Stimulated activated CD8-positive, alpha-beta memory T cell treated with anti-CD3 and anti-CD28 coated beads, Interleukin-12 subunit alpha, Interleukin-12 subunit beta, amount 100 ng/mL, for 24 hours (primary cell): ENCODE data around the gene CD58.

Source experiments
- DNase-seq: peaks from one replicate; pipeline ENCODE4 v3.0.0-alpha.2; 2020; ENCODE audit errors: extremely low read depth

The CD58 gene

DNA sequence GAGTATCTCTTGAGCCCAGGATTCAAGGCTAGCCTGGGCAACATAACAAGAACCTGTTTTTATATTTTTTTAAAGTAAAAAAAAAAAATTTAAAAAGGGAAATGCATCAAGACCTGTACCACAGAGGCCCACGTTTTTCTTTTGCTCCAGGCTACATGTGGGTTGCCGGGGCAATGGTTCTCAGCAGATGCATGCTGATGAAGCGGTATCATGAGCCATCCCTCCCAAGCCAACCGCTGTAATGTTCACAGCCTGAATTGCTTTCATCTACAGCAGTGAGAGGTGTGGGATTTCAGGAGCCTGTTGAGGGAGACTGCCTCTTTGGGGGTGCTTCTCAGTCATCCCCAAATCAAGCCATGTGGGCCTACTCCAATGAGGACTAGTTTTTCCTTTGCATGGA lies 60.5 kb downstream of the CD58 start:
- DNase-seq = no peak

DNA sequence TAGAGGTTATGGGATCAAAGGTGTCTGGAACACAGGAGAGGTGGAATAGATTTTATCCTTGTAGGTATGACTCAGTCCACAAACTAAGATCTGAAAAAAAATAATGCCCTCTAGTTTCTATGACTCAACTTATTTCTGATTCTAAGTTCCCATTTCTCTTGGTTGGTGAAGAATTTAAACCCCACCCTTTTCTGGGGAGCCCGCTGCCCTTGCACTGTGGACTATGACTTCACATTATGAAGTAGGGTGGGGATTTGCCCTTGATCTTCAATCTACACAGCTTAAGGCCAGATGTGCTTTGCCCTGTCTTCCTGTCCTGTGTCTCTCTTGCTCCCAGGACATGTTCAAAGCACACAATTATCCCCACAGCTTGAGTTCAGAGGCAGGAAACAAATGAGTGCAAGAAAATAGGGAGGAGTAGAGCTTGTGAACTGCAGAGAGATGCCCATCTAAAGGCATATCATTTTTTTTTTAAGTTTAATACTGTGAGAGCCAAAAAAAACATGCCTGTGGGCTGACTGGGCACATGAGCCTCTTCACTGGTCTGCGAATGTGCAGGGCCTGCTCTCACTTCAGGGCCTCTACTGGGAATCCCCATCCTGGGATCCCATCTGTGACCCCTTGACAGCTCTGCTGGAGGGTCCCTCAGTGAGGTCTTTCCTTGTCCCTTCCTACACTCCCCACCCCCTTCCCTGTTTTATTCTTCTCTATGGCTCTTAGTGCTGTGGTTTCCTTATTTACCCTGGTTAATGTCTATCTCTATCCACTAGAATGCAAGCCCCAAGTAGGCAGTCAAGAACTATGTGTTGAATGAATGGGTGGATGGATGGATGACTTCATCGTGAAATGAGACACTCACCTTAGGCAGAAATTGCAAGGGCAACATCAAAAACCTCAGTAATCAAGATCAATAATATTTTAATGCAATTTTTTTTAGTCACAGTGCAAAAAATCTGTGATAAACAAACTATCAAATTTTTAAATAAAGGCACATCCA lies 61.5 kb downstream of the CD58 start:
- no peak for DNase-seq

GRCh38 chr1:116508085-116508983 lies 62.5 kb downstream of the CD58 start:
- DNase-seq = no peak

DNA sequence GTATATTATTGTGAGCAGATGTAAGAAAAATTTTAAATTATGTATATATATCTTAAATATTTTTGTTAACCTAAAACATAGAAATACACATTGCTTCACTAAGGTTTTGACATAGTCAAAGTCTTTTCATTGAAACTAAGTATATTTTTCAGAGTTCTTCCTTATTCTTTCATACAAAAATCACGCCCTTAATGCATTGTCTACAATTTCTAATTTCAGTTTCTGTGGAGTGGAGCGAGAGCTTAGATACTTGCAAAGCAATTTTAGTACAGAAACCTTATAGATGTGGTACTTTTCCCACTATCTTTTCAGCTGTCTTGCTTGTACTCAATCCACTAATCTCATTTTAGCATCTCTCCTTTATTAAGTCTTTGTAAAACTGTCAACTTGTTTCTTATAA lies 63.2 kb downstream of the CD58 start:
- no peak for DNase-seq

DNA sequence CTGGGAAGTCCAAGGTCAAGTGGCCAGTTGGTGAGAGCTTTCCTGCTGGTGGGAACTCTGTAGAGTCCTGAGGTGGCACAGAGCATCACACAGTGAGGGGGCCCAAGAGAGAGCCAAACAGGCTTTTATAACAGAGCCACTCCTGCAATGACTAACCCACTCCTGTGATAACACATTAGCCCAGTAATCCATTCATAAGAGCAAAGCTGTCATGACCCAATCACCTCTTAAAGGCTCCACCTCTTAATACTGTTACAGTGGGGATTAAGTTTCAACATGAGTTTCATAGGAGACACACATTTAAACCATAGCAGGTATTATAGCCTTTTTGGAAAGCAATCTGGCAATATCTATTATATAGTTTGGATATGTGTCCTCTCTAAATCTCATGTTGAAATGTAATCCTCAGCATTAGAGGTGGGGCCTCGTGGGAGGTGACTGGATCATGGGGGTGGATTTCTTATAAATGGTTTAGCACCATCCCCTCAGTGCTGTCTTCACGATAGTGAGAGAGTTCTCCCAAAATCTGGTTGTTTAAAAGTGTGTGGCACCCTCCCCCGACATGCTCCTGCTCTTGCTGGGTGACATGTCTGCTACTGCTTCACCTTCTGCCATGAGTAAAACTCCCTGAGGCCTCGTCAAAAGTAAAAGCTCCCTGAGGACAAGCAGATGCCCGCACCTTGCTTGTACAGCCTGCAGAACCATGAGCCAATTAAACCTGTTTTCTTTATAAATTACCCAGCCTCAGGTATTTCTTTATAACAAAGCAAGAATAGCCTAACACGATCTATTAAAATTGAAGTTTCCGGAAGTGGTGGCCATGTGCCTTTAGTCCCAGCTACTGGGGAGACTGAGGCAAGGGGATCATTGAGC lies 64.5 kb downstream of the CD58 start:
- no peak for DNase-seq

GRCh38 chr1:116504308-116505156 lies 66.3 kb downstream of the CD58 start:
- DNase-seq = peak; percentile 56

DNA sequence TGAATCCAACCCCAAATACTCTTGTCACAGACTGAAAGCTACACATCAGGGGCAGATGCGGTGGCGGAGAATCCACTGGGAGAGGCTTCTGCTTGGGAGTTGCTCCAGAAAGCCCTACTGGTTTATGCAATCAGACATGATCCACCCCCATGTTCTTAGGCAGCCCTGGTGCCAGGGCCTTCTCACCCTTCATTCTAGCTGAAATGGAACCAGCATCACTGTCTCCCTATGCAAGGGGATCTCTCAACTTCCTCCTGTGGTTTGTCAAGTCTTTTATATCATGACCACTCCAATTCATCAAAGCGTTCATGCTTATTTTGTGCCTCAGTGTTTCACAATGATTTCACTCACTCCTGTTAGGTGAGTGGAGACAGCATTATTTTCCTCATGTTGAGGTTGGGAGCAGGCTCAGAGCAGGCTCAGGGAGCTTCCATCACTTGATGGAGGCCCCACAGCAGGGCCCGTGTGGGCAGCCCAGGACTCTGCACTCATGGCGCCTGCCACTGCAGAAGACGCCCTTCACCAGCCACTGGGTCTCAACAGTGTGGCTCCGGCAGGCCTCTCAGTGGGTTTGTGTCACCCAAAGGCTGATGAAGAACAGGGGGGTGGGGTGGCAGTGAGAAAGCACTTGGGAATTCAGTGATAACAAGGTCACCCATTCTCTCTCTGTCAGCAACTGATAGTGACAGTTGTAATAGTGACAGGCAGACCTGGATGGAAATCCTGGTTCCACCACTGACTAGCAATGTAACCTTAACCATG lies 67.1 kb downstream of the CD58 start:
- DNase-seq = no peak

DNA sequence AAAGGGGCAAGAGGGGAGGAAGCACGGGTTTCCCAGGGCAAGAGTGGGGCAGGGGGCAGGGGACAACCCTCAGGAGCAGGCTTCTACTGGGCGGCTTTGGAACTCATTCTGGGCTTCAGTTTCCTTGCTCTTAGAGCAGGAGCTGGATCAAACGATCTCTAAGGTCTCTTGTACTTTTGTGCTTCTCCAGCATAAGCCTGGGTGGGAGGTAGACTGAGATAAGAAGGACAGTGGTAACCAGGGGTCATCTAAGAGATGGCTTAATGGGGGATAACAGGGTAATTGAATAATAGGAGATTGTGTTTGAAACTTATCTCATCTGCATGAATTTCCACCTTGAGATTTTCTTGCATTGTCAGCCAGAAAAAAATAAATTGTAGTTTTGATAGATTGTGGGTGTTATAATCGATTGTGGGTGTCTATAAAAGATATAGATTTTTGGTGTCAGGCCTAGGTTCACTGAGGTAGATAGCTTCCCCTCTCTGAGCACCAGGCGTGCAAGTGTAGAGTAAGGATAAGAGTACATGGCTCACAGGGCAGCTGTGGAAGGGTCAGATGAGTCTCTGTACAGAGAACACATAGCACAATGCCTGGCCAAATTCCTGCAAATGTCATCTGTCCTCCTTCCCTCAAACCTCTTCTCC lies 68.0 kb downstream of the CD58 start:
- DNase-seq = no peak

- DNase-seq = no peak
These were observed 69.0 kb downstream of the CD58 start for GRCh38 chr1:116501870-116502244.

- DNase-seq = no peak
These were observed 69.5 kb downstream of the CD58 start for GRCh38 chr1:116501125-116501869.

GRCh38 chr1:116498789-116499628 lies 71.8 kb downstream of the CD58 start:
- DNase-seq = no peak

DNA sequence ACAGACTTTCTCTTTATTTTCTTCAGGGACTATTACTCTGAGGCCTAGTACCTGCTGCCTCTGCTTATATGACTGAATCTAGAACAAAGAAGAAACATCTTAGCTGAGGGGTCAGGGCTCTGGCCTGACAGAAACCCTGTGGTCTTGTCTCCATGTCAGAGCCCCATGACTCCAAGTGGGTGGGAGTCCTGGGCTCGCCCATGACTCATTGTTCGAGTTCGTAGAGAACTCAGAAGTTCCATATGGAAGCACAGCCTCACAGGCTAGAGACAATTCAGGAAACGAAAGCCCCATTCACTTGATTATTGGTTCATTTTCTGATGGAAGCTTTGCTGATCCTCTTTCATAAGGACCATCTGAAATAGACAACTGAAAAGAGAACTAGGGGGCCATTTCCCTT lies 73.2 kb downstream of the CD58 start:
- DNase-seq = no peak

DNA sequence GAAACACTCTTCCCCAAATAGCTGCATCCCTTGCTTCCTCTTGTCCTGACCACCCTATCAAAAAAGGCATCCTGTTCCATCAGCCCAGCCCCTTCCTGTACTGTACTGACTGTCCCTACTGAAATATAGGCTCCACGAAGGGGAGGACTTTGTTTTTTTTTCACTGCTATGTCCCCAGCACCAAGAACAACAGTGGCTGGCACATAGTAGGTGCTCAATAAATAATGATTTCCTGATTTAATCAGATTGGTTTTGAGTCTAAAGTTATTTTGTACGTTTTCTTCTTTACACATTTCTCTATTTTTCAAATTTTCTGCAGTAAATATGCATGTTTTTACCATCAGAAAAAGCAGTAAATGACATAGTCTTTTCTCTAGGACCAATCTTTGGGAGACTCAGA lies 73.9 kb downstream of the CD58 start:
- DNase-seq = no peak

DNA sequence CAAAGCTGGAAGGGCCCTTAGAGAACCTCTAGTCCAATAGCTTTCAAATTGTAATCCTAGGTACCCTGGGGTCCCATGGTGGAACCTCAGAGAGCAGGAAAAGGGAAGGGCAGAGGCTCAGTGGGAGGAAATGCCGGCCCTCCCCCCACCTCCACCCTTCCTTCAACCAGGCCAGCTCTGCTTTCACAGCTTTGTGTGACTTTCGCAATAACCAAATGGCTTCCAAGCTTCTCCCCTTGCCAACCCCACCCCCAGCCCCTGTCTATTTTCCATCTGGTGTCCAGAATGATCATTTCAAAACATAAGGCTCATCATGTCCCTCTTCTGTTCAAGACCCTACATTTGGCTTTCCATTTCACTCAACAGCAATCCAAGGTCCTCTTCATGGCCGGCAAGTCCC lies 74.4 kb downstream of the CD58 start:
- DNase-seq = no peak

GRCh38 chr1:116495535-116495934 lies 75.3 kb downstream of the CD58 start:
- no peak for DNase-seq

DNA sequence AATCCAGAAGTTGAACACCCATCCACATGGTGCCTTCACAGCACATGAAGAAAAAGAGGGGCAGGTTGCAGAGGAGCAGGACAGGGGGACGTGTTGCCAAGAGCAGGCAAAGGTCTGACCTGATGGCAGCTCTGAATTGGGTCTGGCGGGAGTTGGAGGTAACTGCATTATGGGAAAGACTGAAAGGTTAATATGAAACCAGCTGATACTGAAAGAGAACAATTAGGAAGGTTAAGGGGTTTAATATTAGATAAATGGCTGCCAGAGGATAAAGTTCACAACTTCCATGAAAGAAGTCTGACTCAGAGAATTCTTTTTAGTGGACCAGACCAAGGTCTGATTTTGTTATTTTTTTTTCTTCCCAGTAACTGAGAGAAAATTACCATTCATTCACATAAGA lies 76.1 kb downstream of the CD58 start:
- DNase-seq = no peak

- no peak for DNase-seq
These were observed 76.5 kb downstream of the CD58 start for GRCh38 chr1:116494353-116494692.
